K562 (cell line): Measurements from ENCODE around the gene ASCC1. TPM values are rescaled to one million over a fixed set of nuclear protein-coding genes. Genes with fewer than 3 reads are reported as not detected.

Experiments
- IFI16 ChIP-seq: fragments of 250-450 bp; sonication (Bioruptor Pico); IDR thresholded peaks from 2 replicates; pipeline ENCODE4 v2.1.2; 2022; ENCODE audit warnings: mild to moderate bottlenecking, inconsistent platforms
- MYC ChIP-seq, 2 experiments: fragments of 250-450 bp in 1 of 2; sonication (Bioruptor Pico) in 1 of 2; IDR thresholded peaks; 2 replicates each; pipeline versions ENCODE4 v1.5.1 to v1.6.1; 2012 to 2021; ENCODE audit warnings: low read depth in 2 of 2, borderline replicate concordance in 1 of 2, improper control_type of control experiment in 1 of 2, low read length in 1 of 2, mild to moderate bottlenecking in 1 of 2, moderate library complexity in 1 of 2
- PTRF ChIP-seq: fragments of 450-650 bp; IDR thresholded peaks from 2 replicates; pipeline ENCODE4 v1.6.1; 2016; ENCODE audit warnings: mild to moderate bottlenecking, missing genetic modification characterization, missing compliant biosample characterization
- SIRT6 ChIP-seq: IDR thresholded peaks from one replicate; pipeline ENCODE4 v1.6.1; 2012; ENCODE audit warnings: low read depth, mild to moderate bottlenecking, control low read depth, inconsistent platforms, low read length, moderate library complexity
- SRF ChIP-seq, 2 experiments: fragments of 250-450, 450-650 bp in 1 of 2; sonication (Bioruptor Pico) in 1 of 2; sonication (generic) in 1 of 2; formaldehyde crosslinking; IDR thresholded peaks; 2 replicates each; pipeline versions ENCODE4 v1.5.0 to v1.5.1; 2020 to 2022; ENCODE audit warnings: mild to moderate bottlenecking in 1 of 2, missing genetic modification reagents in 1 of 2
- TOE1 ChIP-seq, 2 experiments: fragments of 450-650 bp in 1 of 2; sonication (generic) in 1 of 2; formaldehyde crosslinking in 1 of 2; IDR thresholded peaks; 2 replicates each; pipeline versions ENCODE4 v1.7.1 to v1.8.0; 2016 to 2022; ENCODE audit warnings: borderline replicate concordance in 2 of 2, mild to moderate bottlenecking in 2 of 2, antibody characterized with exemption in 1 of 2, inconsistent platforms in 1 of 2, low read depth in 1 of 2, missing genetic modification reagents in 1 of 2, moderate library complexity in 1 of 2
- ZNF212 ChIP-seq: fragments of 450-650 bp; formaldehyde crosslinking; IDR thresholded peaks from 2 replicates; pipeline ENCODE4 v1.4.0; 2020; ENCODE audit warnings: mild to moderate bottlenecking
- ZNF398 ChIP-seq: fragments of 250-450 bp; sonication (Bioruptor Pico); IDR thresholded peaks from 2 replicates; pipeline ENCODE4 v1.8.0; 2021; ENCODE audit warnings: moderate library complexity, mild to moderate bottlenecking, inconsistent platforms
- polyA plus RNA-seq, 8 experiments: library from polyadenylated mRNA; depleted of rRNA in 4 of 8; stranded (reverse) in 5 of 8; unstranded in 3 of 8; fragments of >200 nt; fragmentation: Nextera tagmentation in 2 of 8; fragmentation: Illumina TruSeq in 1 of 8; extraction: Ambion mirVana in 2 of 8; extraction: Trizol in 1 of 8; gene quantifications; 2 replicates each; pipeline versions ENCODE4 v1.2.1 to v1.2.3, GENCODE V29; 2011 to 2014; ENCODE audit warnings: inconsistent platforms in 1 of 8, missing spikeins in 1 of 8
- total RNA-seq, 7 experiments: library from RNA; depleted of rRNA in 6 of 7; stranded (reverse); fragments of >200 nt in 6 of 7; fragmentation: Illumina TruSeq in 2 of 7; extraction: Trizol in 2 of 7; gene quantifications; 2 replicates each; pipeline versions ENCODE4 v1.2.1 to v1.2.3, GENCODE V29; 2011 to 2021; ENCODE audit warnings: low replicate concordance in 1 of 7

Gene ASCC1
- total and polyA plus RNA-seq, 9 of the 15 experiments (the other 6 are each of a cell fraction or from before 2014, with no cell fraction given) = 31.7 to 73.3 (median 52.8) TPM

GRCh38 chr10:72077275-72077990, 138.6 kb downstream of the ASCC1 start (continued):
- TF ChIP-seq ZNF398 (no peak), PTRF (tag) (no peak), IFI16 (CRISPR knock-in tag) (no peak), ZNF212 (CRISPR knock-in tag) (no peak), SRF (CRISPR knock-in tag; IDR thresholded peaks at IDR 0.05) (no peak), SIRT6 (no peak), TOE1 (IDR thresholded peaks at IDR 0.05; ENCODE audit: borderline replicate concordance) (no peak), TOE1 (CRISPR knock-in tag; IDR thresholded peaks at IDR 0.05; ENCODE audit: borderline replicate concordance, low read depth) (no peak), MYC (IDR thresholded peaks at IDR 0.05; ENCODE audit: low read depth, low read length) (no peak), MYC (CRISPR knock-in tag; IDR thresholded peaks at IDR 0.05; ENCODE audit: borderline replicate concordance, low read depth) (no peak)
